Heart left ventricle (tissue), 16 donors: ENCODE results near the gene DACT2. TPM values are rescaled to one million over a fixed set of nuclear protein-coding genes. Genes with fewer than 3 reads are reported as not detected.

Experiments used
- ATAC-seq, 4 donors: fragments of 200-7000 bp; cut with Tn5 transposase; one replicate each; pipeline ENCODE4 v1.9.1; 2020 to 2022; ENCODE audit warnings: moderate library complexity in 4 of 4, mild to moderate bottlenecking in 3 of 4, moderate number of reproducible peaks in 1 of 4
- DNase-seq, 5 donors: peaks; one replicate each; pipeline ENCODE4 v3.0.0-alpha.2; 2020
- H3K27ac ChIP-seq, 12 donors: fragments of 200-600 bp; sonication (generic) in 4 of 12; one replicate each; pipeline versions ENCODE4 v1.5.0 to v1.8.0; 2016 to 2022; ENCODE audit warnings: mild to moderate bottlenecking in 2 of 12
- H3K27me3 ChIP-seq, 9 donors: fragments of 200-600 bp; sonication (generic) in 2 of 9; one replicate each; pipeline versions ENCODE4 v1.5.1 to v1.8.0; 2016 to 2022; ENCODE audit warnings: mild to moderate bottlenecking in 3 of 9
- H3K36me3 ChIP-seq, 9 donors: fragments of 200-600 bp; sonication (generic) in 2 of 9; one replicate each; pipeline versions ENCODE4 v1.5.0 to v1.8.0; 2018 to 2022; ENCODE audit warnings: mild to moderate bottlenecking in 2 of 9
- H3K4me1 ChIP-seq, 12 donors: fragments of 200-600 bp; sonication (generic) in 4 of 12; one replicate each; pipeline versions ENCODE4 v1.5.0 to v1.8.0; 2016 to 2022; ENCODE audit warnings: mild to moderate bottlenecking in 3 of 12
- H3K4me3 ChIP-seq, 12 donors: fragments of 200-600 bp; sonication (generic) in 4 of 12; one replicate each; pipeline versions ENCODE4 v1.5.0 to v1.8.0; 2017 to 2022; ENCODE audit warnings: mild to moderate bottlenecking in 9 of 12, moderate library complexity in 4 of 12
- H3K9me3 ChIP-seq, 12 donors: fragments of 200-600 bp; sonication (generic) in 4 of 12; one replicate each; pipeline versions ENCODE4 v1.5.0 to v1.8.0; 2016 to 2022; ENCODE audit warnings: mild to moderate bottlenecking in 1 of 12
- POLR2A ChIP-seq, 2 donors: fragments of 450-650 bp; IDR thresholded peaks; one replicate each; pipeline ENCODE4 v1.6.1; 2017; ENCODE audit warnings: antibody characterized with exemption in 2 of 2, mild to moderate bottlenecking in 2 of 2, moderate library complexity in 2 of 2
- whole genome bisulfite sequencing, 4 donors: extraction: QIAGEN DNeasy Blood & Tissue Kit in 2 of 4; methylation state at CpG; one replicate each; pipeline versions ENCODE4 v1.1.5 to v1.1.7; 2013 to 2018; 5-methylcytosine and 5-hydroxymethylcytosine counted together
- intact Hi-C, 10 donors: fragments of 100-400 bp; cut with DNase I; formaldehyde crosslinking; loops; one replicate each; pipeline versions ENCODE4 v1.11.1 to v1.14.2; 2022
- polyA plus RNA-seq, 2 donors: library from polyadenylated mRNA; stranded (reverse); fragments of 200-250 nt; gene quantifications; one replicate each; pipeline ENCODE4 v1.2.3, GENCODE V29; 2013
- total RNA-seq, 9 donors: library from RNA; depleted of rRNA in 2 of 9; stranded (reverse); fragments of >200 nt in 2 of 9; fragmentation: NEBNext Ultra II Directional in 3 of 9; extraction: Animal tissue kit (Norgen Biotek cat#: 25700) in 3 of 9; gene quantifications; one replicate each; pipeline versions ENCODE4 v1.1.0 to v1.2.4, GENCODE V29; 2016 to 2023
- TF ChIP-seq, protein P1 (sequence below), 12 donors: fragments of 200-600 bp; sonication (generic) in 4 of 12; IDR thresholded peaks; one replicate each; pipeline versions ENCODE4 v1.5.0 to v1.8.0; 2018 to 2022; ENCODE audit warnings: antibody characterized with exemption in 12 of 12, mild to moderate bottlenecking in 5 of 12
- donor health status: ischemic (EF 13 %, LVEDD 7.1; RV severe dilation, severe dysfunction).
- donor health status: healthy with polysubstance abuse.
- donor health status: DM: no; HTN: yes; CAD: no.
- donor health status: DM: no; HTN: no; CAD: no.
- donor health status: ischemic (EF 25% LVEDD 6.9; RV normal size, moderate dysfunction).
- donor health status: ischemic (EF 25% LVEDD 5.7; RV mildly dilated, moderate dysfunction).
- donor health status: healthy.
- donor health status: DM: yes; HTN: yes; CAD: no.
- donor health status: ischemic (EF 35%, LVEDD 5.7; RV mildly dilated, moderate dysfunction).
- donor health status: nonischemic (EF 11% LVEDD 7.7; RV severe dilation, severe dysfunction).
- donor health status: DM: yes; HTN: yes; CAD: no.
- donor health status: PGD.
- donor health status: ischemic (EF 29% LVEDD 5.4; RV normal size, mild dysfunction).
- donor health status: nonischemic (EF 23%, LVEDD 6.1; RV moderate dilation, normal function).

DACT2 gene
- total and polyA plus RNA-seq, 11 donors, result 0.14 to 3.8 (median 0.30) TPM

DNA sequence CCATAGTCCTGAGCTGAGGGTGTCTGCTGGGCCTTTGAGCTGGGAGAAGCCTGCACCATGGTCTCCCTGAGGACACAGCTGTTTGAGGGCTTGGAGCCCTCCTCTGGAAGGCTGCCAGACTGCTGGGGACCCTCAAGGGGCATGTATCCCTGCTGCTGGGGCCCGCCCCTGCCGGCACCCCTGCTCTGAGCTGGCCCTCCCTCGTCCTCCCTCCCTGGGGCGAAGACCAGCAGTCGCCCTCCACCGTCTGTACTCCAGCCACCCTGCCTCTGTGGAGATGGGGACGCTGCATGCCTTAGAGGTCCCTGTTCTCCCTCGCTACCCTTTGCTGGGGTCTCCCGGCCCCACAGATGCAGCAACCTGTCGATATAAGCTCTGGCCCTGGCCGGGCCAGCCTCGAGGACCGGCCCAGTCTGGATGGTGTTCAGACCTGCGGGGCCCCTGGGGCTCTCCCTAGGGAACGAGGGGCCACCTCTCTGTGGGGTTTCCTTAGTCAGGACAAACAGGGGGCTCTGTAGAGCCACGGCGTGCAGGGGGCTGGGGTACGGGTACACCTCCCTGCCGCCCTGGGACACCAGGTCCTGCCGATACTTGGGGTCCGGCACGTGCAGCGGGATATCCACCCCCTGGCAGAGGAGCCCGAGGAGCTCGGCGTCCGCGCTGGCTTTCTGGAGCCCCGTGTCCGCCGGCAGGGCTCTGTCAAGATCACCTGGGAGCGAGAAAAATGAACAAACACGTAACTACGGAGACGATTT lies 11.0 kb downstream of the DACT2 start:
- Histone ChIP-seq H3K4me3 (no peak overlapping the region), H3K27ac (no peak overlapping the region), H3K9me3 (no peaks in the 10 kb centered on the region), H3K27me3 (peaks cover 0 to 12% (median 0%) of the 10 kb centered on the region in 9 donors), H3K36me3 (no peaks in the 10 kb centered on the region), H3K4me1 (no peaks in the 10 kb centered on the region)
- intact Hi-C loops, result no loop called here
- ATAC-seq (no peak), DNase-seq (no peak)
- WGBS, 4 donors, result 91 to 95% (median 94%) methylated on average over 32 to 35 of the region's 35 CpGs
- TF ChIP-seq, protein P1, sequence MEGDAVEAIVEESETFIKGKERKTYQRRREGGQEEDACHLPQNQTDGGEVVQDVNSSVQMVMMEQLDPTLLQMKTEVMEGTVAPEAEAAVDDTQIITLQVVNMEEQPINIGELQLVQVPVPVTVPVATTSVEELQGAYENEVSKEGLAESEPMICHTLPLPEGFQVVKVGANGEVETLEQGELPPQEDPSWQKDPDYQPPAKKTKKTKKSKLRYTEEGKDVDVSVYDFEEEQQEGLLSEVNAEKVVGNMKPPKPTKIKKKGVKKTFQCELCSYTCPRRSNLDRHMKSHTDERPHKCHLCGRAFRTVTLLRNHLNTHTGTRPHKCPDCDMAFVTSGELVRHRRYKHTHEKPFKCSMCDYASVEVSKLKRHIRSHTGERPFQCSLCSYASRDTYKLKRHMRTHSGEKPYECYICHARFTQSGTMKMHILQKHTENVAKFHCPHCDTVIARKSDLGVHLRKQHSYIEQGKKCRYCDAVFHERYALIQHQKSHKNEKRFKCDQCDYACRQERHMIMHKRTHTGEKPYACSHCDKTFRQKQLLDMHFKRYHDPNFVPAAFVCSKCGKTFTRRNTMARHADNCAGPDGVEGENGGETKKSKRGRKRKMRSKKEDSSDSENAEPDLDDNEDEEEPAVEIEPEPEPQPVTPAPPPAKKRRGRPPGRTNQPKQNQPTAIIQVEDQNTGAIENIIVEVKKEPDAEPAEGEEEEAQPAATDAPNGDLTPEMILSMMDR (IDR thresholded peaks at IDR 0.05), result no peak
- TF ChIP-seq POLR2A (IDR thresholded peaks at IDR 0.05), result no peak

- Histone ChIP-seq H3K27ac (no peak overlapping the region), H3K4me1 (no peaks in the 10 kb centered on the region), H3K36me3 (no peaks in the 10 kb centered on the region), H3K9me3 (no peaks in the 10 kb centered on the region), H3K4me3 (no peak overlapping the region), H3K27me3 (peaks cover 0 to 12% (median 0%) of the 10 kb centered on the region in 9 donors)
- no peak for TF ChIP-seq POLR2A (IDR thresholded peaks at IDR 0.05)
- TF ChIP-seq, protein P1 (IDR thresholded peaks at IDR 0.05), result no peak
- intact Hi-C loops, result no loop called here
- no peak for ATAC-seq
- DNase-seq, result no peak
- WGBS, 4 donors, result 88 to 95% (median 93%) methylated on average over 19 to 22 of the region's 22 CpGs
Measured at GRCh38 chr6:168307695-168308021, 11.9 kb downstream of the DACT2 start.

- Histone ChIP-seq H3K4me1 (no peaks in the 10 kb centered on the region), H3K27ac (no peak overlapping the region), H3K9me3 (no peaks in the 10 kb centered on the region), H3K27me3 (peaks cover 0 to 12% (median 0%) of the 10 kb centered on the region in 9 donors), H3K4me3 (no peak overlapping the region), H3K36me3 (no peaks in the 10 kb centered on the region)
- ATAC-seq, result no peak
- intact Hi-C loops, result no loop called here
- no peak for TF ChIP-seq POLR2A (IDR thresholded peaks at IDR 0.05)
- TF ChIP-seq, protein P1 (IDR thresholded peaks at IDR 0.05), result no peak
- 87 to 90% (median 89%) methylated on average over 20 to 30 of the region's 30 CpGs for WGBS, 4 donors
- no peak for DNase-seq
Measured at GRCh38 chr6:168307015-168307694, 12.4 kb downstream of the DACT2 start.

DNA sequence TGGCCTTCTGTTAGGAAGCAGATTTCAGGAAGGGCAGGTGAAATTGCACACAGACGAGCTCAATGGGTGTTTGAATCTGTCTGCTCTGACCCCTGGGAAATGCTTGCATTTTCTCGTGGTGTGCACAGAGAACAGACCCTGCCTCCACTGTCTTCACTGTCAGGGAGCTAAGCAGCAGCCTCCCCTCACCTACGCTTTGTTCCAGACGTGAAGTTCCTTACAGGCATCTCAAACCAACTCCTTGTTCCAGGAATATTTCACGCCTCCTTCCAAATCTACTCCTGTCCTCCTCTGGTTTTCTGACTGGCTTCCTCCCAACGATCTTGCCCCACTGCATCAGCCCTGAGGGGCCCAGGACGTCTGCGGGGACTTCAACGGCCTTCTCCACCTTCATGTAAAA lies 13.7 kb downstream of the DACT2 start:
- Histone ChIP-seq H3K36me3 (no peaks in the 10 kb centered on the region), H3K4me1 (no peaks in the 10 kb centered on the region), H3K27me3 (peaks cover 0 to 12% (median 0%) of the 10 kb centered on the region in 9 donors), H3K9me3 (no peaks in the 10 kb centered on the region), H3K27ac (no peak overlapping the region), H3K4me3 (no peak overlapping the region)
- no peak for DNase-seq
- 74 to 81% (median 76%) methylated on average over 9 of the region's 9 CpGs for WGBS, 4 donors
- no peak for ATAC-seq
- no peak for TF ChIP-seq POLR2A (IDR thresholded peaks at IDR 0.05)
- TF ChIP-seq, protein P1 (IDR thresholded peaks at IDR 0.05), result no peak
- intact Hi-C loops, result no loop called here
